ENCODE results near the gene RTBDN.

RTBDN gene

DNA sequence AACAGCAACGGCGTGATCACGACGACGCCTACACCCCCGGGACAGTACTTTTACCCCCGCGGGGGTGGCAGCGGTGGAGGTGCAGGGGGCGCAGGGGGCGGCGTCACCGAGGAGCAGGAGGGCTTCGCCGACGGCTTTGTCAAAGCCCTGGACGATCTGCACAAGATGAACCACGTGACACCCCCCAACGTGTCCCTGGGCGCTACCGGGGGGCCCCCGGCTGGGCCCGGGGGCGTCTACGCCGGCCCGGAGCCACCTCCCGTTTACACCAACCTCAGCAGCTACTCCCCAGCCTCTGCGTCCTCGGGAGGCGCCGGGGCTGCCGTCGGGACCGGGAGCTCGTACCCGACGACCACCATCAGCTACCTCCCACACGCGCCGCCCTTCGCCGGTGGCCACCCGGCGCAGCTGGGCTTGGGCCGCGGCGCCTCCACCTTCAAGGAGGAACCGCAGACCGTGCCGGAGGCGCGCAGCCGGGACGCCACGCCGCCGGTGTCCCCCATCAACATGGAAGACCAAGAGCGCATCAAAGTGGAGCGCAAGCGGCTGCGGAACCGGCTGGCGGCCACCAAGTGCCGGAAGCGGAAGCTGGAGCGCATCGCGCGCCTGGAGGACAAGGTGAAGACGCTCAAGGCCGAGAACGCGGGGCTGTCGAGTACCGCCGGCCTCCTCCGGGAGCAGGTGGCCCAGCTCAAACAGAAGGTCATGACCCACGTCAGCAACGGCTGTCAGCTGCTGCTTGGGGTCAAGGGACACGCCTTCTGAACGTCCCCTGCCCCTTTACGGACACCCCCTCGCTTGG lies 42.1 kb downstream of the RTBDN start:
- TF ChIP-seq, protein P1, sequence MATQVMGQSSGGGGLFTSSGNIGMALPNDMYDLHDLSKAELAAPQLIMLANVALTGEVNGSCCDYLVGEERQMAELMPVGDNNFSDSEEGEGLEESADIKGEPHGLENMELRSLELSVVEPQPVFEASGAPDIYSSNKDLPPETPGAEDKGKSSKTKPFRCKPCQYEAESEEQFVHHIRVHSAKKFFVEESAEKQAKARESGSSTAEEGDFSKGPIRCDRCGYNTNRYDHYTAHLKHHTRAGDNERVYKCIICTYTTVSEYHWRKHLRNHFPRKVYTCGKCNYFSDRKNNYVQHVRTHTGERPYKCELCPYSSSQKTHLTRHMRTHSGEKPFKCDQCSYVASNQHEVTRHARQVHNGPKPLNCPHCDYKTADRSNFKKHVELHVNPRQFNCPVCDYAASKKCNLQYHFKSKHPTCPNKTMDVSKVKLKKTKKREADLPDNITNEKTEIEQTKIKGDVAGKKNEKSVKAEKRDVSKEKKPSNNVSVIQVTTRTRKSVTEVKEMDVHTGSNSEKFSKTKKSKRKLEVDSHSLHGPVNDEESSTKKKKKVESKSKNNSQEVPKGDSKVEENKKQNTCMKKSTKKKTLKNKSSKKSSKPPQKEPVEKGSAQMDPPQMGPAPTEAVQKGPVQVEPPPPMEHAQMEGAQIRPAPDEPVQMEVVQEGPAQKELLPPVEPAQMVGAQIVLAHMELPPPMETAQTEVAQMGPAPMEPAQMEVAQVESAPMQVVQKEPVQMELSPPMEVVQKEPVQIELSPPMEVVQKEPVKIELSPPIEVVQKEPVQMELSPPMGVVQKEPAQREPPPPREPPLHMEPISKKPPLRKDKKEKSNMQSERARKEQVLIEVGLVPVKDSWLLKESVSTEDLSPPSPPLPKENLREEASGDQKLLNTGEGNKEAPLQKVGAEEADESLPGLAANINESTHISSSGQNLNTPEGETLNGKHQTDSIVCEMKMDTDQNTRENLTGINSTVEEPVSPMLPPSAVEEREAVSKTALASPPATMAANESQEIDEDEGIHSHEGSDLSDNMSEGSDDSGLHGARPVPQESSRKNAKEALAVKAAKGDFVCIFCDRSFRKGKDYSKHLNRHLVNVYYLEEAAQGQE (IDR thresholded peaks at IDR 0.05; ENCODE audit: insufficient read depth in 1 of 2, low read depth in 2 of 2, low read length in 2 of 2) = peak in 1 of 2 experiments; percentile 15; a peak in 1 of 4 replicates
- peak; percentile 19; the same call in 1 of the 2 replicates for TF ChIP-seq SIN3A (IDR thresholded peaks at IDR 0.05; ENCODE audit: borderline replicate concordance, insufficient read depth, low read length)
- TF ChIP-seq FOXP2 (optimal IDR thresholded peaks at IDR 0.05; ENCODE audit: borderline replicate concordance, extremely low read depth, extremely low read length, insufficient read depth) = no peak
- no peak for TF ChIP-seq POLR2AphosphoS5 (IDR thresholded peaks at IDR 0.05; ENCODE audit: low read depth, low read length)
- TF ChIP-seq TAF1 (IDR thresholded peaks at IDR 0.05; ENCODE audit: borderline replicate concordance, insufficient read depth, low read length) = no peak

DNA sequence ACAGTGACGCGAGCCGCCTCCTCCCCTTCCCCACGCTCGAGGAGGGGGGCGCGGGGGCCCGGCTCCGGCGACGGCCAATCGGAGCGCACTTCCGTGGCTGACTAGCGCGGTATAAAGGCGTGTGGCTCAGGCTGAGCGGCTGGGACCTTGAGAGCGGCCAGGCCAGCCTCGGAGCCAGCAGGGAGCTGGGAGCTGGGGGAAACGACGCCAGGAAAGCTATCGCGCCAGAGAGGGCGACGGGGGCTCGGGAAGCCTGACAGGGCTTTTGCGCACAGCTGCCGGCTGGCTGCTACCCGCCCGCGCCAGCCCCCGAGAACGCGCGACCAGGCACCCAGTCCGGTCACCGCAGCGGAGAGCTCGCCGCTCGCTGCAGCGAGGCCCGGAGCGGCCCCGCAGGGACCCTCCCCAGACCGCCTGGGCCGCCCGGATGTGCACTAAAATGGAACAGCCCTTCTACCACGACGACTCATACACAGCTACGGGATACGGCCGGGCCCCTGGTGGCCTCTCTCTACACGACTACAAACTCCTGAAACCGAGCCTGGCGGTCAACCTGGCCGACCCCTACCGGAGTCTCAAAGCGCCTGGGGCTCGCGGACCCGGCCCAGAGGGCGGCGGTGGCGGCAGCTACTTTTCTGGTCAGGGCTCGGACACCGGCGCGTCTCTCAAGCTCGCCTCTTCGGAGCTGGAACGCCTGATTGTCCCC lies 42.9 kb downstream of the RTBDN start, which contains the start of gene JUNB:
Gene JUNB (plus strand): TSS at position 142 of the 706 bp plus-strand sequence. CDS start 286 bp downstream, at position 428.
- TF ChIP-seq TAF1 (IDR thresholded peaks at IDR 0.05; ENCODE audit: borderline replicate concordance, insufficient read depth, low read length) (peak; percentile 98), SIN3A (IDR thresholded peaks at IDR 0.05; ENCODE audit: borderline replicate concordance, insufficient read depth, low read length) (peak; percentile 98), FOXP2 (optimal IDR thresholded peaks at IDR 0.05; ENCODE audit: borderline replicate concordance, extremely low read depth, extremely low read length, insufficient read depth) (no peak), POLR2AphosphoS5 (IDR thresholded peaks at IDR 0.05; ENCODE audit: low read depth, low read length) (peak; percentile 100)
- TF ChIP-seq, protein P1 (IDR thresholded peaks at IDR 0.05; ENCODE audit: insufficient read depth in 1 of 2, low read depth in 2 of 2, low read length in 2 of 2) = peak; percentile 63 to 70; a peak in 2 of 4 replicates

DNA sequence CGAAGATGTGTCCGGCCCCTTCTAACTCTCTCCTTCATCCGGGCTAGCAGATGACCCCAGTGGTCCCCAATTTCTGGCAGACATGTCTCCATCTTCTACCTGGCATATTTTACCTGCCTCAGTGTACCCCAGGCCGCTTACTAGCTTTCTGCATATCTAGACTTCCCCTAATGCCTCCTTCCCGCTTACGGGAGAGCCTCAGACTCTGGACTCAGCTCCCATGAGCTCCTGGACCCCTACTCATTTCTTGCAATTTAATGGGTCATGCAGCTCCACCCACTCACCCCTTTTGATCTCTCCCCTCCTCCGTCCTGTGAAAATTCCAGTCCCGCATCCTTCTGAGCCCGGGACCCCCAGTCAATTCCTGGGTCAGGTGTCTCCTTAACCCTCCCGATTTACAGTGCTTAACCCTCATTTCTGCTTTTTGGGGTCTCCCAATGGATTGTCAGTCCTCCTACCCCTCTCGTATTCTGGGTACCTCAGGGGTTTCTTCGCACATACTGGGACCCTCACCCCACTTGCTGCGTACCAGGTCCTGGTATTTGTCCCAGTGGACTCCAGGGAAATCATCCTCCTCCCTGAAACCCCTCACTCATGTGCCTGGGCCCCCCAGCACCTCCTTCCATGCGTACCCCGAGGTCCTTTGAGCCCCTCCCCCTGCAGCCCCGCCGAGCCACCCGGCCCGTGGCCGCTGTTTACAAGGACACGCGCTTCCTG lies 43.6 kb downstream of the RTBDN start:
- TF ChIP-seq FOXP2 (optimal IDR thresholded peaks at IDR 0.05; ENCODE audit: borderline replicate concordance, extremely low read depth, extremely low read length, insufficient read depth) (no peak), SIN3A (IDR thresholded peaks at IDR 0.05; ENCODE audit: borderline replicate concordance, insufficient read depth, low read length) (no peak; the same call in 1 of the 2 replicates), TAF1 (IDR thresholded peaks at IDR 0.05; ENCODE audit: borderline replicate concordance, insufficient read depth, low read length) (no peak), POLR2AphosphoS5 (IDR thresholded peaks at IDR 0.05; ENCODE audit: low read depth, low read length) (no peak)
- TF ChIP-seq, protein P1 (IDR thresholded peaks at IDR 0.05; ENCODE audit: insufficient read depth in 1 of 2, low read depth in 2 of 2, low read length in 2 of 2) = no peak

DNA sequence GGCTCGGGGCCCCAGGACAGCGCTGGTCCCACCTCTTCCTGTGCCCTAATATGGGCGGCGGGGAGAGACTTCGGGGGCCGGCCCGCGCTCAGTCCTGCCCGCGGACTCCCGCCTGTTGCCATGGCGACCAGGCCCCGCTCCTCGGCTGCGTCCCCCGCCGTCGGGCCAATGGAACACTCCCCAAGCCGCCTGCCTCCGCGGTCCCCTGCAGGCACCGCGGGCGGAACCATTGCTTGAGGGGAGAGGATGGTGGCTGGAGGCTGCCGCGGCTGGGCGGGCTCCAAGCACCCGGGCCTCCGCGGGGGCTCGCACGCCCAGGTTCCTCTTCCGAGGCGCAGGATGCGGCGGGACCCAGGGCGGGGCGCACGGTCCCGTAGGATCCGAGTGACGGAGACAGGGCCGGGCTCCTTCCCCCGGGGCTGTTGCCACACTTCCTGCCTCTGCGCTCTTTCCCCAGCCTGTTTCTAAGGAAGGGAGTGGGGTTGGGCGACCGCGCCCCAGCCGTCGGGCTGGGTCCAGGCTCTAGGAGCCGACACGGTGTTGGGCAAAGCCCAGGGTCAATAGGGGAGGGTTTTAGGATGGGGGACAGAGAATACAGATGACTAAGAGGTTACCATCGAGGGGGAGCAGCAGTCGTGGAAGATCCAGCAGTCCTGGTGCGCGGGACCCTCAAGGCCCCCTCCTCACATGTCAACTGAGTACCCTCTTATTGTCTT lies 44.3 kb downstream of the RTBDN start:
- TF ChIP-seq TAF1 (IDR thresholded peaks at IDR 0.05; ENCODE audit: borderline replicate concordance, insufficient read depth, low read length) (no peak), SIN3A (IDR thresholded peaks at IDR 0.05; ENCODE audit: borderline replicate concordance, insufficient read depth, low read length) (no peak), POLR2AphosphoS5 (IDR thresholded peaks at IDR 0.05; ENCODE audit: low read depth, low read length) (no peak), FOXP2 (optimal IDR thresholded peaks at IDR 0.05; ENCODE audit: borderline replicate concordance, extremely low read depth, extremely low read length, insufficient read depth) (no peak)
- TF ChIP-seq, protein P1 (IDR thresholded peaks at IDR 0.05; ENCODE audit: insufficient read depth in 1 of 2, low read depth in 2 of 2, low read length in 2 of 2) = no peak

All from PFSK-1 (cell line).